HG03342 (cell line): ENCODE measurements around the gene CRP.
"Not testable (repeated sequence)": the region's sequence is repeated elsewhere in the genome, so short reads cannot be mapped to it uniquely, and the experiment has no call there.

Source experiments
- ATAC-seq: cut with Tn5 transposase; IDR thresholded peaks from one replicate; pipeline ENCODE4 v1.9.1; 2021; ENCODE audit warnings: mild to moderate bottlenecking, moderate library complexity; ENCODE audit not compliant: unreplicated experiment

The CRP gene, protein sequence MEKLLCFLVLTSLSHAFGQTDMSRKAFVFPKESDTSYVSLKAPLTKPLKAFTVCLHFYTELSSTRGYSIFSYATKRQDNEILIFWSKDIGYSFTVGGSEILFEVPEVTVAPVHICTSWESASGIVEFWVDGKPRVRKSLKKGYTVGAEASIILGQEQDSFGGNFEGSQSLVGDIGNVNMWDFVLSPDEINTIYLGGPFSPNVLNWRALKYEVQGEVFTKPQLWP

DNA sequence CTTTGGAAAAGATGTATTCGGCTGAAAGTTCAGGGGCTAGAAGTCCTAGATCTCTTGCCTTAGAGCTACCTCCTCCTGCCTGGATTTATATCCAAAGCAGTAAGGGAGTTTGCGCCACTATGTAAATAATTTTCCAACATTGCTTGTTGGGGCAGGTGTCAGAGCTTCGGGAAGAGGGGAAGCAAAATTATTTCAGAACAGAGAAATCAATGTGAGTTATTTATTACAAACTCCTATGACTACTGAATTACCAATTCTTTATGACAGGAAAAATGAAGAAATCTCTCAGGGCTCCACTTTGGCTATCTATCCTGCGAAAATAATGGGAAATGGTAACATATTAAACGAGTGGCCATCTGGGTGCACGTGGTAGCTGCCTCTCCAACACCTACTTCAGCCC lies at the start of gene CRP:
CRP (minus strand) TSS at position 61 of the 400 bp plus-strand sequence. CDS start 104 bp downstream, outside the sequence.
- ATAC-seq, result no peak

DNA sequence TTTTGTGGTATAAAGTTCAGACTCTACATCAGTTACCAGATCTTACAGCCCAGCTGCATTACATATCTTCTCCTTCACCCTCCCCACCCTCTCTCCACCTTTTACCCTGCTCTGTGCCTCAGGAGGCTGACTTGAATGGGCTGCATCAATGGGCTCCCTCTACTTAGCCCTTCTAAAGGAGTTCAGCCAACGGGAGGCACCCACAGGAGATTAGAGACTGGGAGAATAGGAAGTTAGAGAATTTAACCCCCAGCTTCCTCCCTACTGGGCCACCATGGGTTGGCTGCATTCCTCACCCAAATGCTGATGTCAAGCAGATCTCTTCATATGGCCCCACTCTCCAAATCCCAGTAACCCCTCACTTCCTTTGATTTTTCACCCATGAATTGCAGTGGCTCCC lies 49.3 kb upstream of the CRP start:
- no peak for ATAC-seq

DNA sequence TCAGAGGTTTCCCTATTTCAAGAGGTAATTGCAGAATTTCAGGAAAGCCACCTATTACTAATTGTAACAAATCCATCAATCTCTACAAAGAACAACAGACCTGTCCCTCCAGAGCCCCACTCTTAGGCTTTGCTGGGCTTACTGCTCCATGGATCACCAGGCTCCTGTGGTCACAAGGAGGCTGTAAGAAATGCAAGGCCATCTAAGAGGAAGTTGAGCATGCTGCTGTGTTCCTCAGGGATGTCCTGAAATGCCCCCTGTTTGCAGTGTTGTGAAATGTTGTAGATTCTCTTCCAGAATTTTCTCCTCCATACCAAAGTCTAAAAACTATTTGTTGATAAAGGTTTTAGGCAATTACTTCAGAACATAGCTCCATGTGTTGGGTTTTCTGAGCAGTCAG lies 42.0 kb upstream of the CRP start:
- no peak for ATAC-seq

DNA sequence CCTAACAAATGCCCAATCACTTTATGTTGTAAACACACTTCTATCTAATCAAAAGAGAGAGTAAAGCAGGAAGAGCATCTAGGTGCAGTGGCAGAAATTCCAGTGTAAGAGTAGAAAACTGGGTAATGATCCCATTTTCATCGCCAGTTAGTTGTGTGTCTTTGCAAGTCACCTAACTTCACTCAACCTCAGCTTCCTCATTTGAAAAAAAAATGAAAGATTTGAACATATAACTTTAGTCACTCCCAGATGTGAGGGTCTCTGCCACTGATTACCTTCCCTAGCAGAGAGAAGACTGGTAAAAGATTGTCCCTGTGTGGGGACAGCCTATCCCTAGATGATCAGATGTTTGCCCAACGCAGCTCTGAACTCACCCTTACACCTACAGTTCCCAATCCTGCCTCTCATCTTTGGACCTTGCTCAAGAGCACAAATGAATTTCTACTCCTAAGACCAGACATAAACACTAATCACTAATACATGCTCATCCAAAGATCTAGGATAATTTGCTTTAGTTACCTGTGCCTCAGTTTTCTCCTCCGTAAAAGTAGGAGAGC lies 41.1 kb upstream of the CRP start:
- ATAC-seq, result no peak

DNA sequence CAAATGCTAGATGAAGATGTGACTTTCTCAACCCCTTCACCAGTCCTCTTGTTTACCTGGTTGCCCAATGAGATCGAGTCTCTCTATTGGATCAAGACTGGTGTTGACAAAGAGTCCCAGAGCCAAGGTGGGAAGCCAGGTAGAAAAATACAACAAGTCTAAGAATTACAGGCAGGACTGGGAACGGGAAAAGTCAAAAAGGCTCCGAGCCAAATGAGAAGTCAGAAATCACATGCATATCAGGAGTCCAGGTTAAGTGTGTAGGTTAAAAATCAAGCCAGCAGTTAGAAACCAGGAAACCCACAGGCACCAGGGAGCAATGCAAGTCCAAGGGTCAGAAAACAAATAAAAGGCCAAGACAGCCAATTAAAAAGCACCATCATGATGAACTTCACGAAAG lies 39.0 kb upstream of the CRP start:
- no peak for ATAC-seq

DNA sequence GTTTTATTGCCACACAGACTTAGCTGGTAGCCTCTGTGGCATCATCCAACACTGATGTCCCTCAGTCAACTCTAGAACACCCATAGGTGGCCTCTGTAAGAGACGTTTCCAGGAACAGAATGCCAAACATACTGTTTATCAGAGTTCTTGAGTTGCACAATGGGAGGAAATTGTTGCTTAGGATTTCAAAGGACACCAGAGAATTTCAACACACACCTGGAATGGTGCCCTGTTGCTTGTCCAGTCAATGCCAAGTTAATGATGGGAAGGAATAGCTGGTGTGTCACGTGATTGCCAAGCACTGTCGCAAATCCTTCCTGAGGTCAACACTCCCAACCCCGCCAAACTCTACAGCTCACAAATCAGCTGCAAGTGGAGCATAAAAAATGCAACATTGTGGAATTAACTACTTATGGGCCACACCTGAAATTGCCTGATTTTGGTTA lies 37.8 kb upstream of the CRP start:
- ATAC-seq, result no peak

DNA sequence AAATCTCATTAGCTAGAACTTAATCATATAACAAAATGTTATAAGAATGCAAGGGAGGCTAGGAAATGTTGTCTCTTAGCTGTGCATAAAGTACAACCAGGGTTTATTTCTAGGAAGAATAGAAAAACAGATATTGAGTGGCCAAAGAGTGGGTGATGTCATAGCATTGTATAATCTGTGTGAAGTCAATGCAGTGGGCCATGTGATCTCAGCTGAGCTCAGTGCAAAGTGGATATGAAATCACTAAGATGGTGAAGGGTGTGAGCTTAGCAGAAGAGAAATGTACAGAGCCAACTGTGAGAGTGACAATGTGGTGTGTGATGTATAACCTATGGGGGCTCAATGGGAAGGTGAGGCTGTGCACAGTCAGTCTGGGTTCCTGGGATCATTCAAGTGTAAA lies 36.6 kb upstream of the CRP start:
- ATAC-seq, result no peak

DNA sequence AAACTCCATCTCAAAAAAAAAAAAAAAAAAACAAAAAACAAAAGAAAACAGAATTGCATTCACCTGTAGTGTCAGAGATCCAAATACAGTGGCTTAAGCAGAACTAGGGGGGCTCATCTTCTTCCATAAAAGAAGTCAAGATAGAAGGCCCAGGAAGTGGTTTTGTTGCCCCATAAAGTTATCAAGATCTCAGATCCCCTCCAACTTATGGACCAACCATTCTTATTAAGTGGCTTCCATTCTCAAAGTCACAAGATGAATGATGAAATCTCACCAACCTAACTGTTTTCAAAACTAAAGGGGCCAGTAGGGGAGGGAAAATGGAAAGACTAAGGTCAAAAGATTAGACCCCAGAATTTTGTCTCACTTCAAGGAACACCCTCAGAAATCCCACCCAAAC lies 36.2 kb upstream of the CRP start:
- no peak for ATAC-seq

DNA sequence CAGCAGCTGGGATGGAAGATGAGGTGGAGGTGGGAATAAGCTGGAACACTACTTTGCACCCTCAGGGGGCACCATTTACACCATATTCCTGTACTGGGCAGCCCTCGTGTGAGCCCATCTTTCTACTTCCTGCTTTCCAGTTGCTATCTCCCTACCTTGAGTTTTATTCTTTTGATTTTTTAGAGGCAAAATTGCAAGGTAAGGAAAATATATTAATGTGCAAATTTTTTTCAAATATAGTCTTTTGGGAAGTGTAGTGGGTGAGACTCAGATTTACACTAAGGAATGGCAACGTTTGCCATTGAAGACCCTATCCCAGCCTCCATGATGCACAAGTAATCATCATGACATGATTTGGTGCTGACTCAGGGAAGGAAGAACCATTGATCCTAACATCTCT lies 35.2 kb upstream of the CRP start:
- no peak for ATAC-seq

DNA sequence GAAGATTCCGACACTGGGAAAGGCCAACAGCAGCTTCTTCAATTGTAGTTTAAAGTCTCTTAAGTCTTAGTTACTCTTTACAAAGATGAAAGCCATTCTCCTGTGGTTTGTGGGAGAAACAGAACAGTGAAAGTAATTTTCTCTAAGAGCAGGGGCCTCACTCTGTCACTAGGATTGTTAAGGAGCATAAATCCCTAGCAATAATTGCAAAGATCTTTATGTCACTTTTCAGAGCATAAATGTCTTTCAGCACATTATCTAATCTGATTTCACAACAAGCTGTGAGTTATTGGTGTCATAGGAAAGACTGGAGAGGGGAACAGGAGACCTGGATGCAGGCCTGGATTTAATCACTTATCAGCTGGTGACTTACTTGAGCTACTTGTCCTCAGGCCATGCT lies 34.0 kb upstream of the CRP start:
- ATAC-seq, result no peak

DNA sequence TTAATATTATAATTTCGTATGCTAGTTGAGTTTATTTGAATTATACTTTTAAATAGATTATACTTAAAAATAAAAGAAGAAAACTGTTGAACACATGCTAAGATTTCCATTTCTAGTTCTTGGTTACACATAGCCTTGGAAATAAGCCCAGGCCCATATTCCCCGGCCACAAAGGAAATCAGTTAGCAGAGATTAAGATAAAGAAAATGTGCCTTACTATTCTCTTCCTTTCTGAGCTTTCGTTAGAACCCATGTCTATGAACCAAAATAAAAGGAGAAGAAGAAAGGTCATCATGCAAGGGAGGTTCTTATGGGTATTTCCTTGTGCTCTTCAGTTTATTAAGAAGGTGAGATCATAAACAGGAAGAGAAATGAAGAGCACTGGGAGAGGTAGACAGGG lies 32.3 kb upstream of the CRP start:
- no peak for ATAC-seq

DNA sequence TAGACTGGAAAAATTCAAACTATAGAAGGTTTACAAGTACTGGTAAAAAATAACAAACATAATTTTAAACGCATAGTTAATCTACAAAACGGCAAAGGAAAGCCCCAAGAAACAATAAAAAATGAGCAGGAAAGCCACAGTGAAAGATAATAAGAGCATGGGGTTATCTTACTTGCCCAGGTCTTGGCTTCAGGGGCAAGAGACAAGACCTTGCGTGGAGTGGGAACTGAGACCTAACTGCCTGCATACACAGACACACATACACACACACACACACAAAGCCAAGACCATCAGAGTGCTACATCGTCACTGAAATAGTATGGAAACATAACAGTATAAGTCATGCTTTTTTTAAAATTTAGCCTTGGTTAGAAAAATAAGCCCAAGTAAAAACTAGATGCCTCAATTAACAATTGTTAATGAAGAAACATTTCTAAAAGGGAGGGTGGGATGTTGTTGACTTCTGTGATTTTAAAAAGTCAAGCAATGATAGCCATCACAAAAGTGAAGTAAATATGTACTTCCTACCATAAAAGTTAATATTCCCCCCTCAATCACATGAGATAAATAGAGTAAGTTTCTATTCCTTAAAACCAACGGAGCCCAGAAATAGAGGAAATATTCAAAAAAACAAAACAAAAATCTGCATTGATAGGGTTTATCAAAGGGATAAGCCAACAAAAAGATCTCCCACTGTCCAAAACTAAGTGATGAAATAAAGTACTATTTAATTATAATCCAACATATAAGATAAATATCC lies 29.4 kb upstream of the CRP start:
- no peak for ATAC-seq

DNA sequence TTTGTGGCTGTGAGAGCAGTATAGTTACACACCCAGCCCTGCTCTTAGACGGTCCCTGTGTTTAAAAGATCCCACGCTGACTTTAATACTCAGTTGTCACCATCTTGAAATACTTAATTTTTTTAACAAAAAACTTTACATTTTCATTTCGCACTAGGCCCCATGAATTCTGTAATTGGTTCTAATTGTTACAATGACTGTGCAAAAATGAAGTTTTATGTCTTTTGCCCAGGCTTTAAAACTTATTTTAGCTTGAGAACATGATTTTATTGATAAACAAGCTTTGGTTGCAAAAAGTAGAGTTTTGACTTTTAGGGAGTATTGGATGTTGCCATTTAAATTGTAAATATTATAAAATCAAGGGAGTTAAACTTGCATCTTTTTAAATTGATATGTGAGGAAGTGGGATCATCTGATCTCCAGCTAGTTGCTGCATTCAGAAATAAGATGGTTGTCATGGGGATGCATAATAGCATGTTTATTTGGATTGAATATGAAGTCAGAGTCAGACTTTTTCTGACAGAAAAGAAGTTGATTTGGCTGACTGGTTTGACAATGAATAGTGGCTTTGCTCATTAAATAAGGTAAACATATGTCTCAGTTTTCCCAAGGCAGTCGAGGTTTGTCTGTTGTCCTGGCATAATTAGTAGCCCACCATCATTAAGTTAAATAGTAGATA lies 23.0 kb upstream of the CRP start:
- no peak for ATAC-seq

DNA sequence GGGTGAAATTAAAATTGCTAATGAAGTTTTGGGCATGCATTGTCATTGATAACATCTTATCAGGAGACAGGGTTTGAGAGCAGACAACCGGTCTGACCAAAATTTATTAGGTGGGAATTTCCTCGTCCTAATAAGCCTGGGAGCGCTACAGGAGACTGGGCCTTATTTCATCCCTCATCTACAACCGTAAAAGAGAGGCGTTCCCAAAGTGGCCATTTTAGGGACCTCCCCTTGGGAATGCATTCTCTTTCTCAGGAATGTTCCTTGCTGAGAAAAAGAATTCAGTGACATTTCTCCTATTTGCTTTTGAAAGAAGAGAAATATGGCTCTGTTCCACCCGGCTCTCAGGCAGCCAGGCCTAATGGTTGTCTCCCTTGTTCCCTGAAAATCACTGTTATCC lies 8.8 kb upstream of the CRP start:
- ATAC-seq, result not testable (repeated sequence)

DNA sequence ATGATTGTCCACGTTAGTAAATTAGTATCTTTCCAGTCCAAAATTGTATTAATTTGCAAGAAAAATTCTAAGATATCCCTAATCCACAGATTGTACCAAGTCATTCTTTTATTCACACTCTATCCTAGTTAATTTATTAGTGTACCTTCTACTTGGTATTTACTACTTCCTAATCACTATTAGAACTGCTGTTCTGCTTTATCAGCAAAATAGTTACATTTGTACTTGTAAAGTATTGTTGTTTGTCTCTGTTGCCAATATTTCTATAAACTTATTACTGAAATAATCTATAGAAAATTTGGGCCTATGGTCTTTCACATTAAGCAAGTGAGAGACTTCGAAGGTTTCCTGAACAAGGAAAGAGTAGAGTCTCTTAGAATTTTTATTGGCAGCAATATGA lies 5.6 kb upstream of the CRP start:
- ATAC-seq, result no peak

DNA sequence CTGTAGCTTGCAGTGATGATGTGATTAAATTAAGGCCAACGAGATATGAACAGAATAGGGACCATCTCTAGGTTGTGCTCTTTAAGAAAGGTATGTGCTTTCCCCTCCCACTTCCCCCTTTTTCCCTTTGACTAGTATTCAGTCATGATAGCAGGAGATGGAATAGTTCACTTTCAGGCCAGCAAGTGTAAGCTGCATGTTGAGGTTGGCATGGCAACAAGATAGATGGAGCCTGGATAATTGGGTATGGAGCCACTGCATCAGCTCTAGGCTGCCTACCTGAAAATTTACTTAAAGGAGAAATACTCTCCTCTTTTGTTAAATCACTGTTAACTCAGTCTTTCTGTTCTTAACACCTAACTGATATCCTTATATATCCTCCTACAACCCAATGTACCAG lies 1.5 kb upstream of the CRP start:
- ATAC-seq, result no peak

DNA sequence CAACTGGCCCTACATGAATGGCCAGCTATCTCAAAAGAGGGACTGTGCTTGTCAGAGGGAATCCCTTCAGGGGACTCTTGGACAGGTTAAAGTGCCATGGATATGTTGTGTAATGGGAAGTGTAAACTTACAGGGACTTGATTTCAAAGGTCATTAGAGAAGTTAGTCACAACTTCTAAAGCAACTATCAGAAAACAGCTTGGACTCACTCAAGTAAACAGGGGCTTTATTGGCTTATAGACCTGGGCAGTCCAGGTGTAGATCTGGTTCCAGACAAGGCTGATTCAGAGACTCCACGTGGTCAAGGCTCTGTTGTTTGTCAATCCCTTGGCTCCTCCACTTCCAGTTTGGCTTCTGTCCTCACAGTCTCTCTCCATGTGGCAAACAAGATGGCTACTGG lies 2.3 kb downstream of the CRP start:
- no peak for ATAC-seq

DNA sequence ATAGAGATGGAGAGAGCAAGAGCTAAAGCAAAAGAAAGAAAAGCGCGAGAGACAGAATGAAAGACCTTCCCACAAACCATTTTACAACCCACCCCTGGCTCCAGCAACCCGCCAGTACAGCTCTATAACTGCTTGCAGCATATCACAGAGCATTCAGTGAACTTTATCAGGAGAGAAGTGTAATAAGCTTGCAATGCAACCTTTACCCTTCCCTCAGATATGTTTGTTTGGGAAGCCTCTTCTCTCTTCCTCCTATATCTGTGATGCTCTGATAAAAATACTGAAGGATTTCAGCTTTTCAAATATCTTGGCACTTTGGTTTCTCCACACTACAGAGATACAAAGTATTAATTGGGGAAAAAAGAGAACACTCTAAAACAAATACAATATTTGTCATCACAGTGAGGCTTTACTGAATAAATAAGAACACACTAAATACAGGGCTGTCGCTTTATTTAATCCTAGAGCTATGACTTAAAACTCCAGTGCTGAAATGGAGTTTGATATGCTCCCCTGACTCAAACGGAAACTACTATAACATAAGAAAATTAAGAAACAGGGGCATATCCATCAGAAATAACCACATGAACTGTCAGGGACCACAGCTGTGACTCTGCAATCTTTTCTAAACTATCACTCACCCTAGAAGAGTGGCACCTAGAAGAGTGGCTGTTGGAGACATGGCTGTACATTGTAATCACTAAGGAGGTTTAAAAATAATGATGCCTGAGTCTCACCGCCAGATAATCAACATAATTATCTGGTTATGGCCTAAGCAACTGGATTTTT lies 6.7 kb downstream of the CRP start:
- ATAC-seq, result no peak

DNA sequence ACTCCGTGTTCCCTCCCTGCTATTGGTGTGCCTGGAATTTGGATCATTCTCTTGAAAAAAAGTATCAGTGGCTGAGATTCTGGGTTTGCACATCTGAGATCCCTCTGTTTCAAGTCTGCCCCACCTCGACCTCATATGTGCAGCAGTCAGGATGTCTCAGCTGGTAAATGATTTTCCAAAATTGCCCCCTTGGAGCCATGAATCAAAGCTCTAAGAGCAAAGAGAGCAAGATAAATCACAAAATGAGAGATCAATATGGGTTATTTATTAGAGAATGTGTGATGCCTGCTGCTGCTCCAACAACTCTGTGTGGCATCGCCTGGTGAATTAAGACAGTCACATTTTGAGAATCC lies 8.5 kb downstream of the CRP start:
- no peak for ATAC-seq

DNA sequence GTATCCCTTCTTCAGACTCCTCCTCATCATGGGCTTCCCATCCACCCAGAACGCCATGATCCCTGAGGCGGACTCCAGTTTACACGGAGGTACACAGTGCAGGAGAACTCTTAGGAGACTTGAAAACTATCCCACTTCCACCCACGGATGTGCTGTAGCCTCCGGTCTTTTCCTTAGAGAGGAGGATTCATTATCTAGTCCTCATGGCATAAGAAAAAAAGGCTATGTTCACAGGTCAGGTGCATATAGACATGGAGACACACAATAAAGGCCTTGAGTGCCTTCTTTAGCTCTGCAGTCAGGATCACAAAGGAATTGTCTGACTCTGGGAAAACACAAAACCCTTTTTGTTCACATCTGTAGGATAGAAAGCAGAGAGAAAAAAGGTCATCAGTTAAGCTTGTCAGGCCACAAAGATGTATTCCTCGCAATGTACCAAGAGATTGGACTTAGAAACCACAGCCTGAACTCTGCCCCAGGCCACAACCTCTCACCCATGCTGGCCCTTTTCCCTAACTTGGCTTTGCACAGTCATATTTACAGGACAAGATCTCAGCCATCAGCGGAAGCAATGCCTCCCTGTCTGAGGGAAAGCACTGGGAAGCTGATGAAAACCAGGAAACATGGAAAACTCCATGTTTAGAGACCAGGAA lies 9.0 kb downstream of the CRP start:
- no peak for ATAC-seq

DNA sequence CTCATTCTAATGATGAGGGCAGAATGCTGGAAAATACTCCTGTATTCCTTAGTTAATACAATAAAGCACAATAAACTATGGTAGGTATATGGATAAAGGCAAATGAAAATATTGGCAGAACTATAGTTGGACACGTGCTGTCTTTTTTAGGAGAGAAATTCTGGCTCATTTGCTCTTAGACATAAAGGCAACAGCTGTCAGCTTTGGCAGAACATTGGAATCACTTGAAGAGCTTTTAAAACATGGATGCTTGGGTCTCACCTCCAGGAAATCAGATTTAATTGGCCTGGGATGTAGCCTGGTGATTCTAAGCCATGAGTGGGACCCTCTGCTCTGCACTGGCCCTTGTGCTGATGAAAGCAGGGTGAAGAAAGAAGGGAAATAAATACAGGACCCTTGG lies 9.9 kb downstream of the CRP start:
- no peak for ATAC-seq
